GM19395 (cell line): ENCODE data around the gene RABGAP1L.
"Not testable (repeated sequence)": the region's sequence is repeated elsewhere in the genome, so short reads cannot be mapped to it uniquely, and the experiment has no call there.

Experiments
- ATAC-seq: cut with Tn5 transposase; IDR thresholded peaks from one replicate; pipeline ENCODE4 v1.9.1; 2021; ENCODE audit warnings: mild to moderate bottlenecking, moderate library complexity; ENCODE audit not compliant: unreplicated experiment

Gene RABGAP1L

DNA sequence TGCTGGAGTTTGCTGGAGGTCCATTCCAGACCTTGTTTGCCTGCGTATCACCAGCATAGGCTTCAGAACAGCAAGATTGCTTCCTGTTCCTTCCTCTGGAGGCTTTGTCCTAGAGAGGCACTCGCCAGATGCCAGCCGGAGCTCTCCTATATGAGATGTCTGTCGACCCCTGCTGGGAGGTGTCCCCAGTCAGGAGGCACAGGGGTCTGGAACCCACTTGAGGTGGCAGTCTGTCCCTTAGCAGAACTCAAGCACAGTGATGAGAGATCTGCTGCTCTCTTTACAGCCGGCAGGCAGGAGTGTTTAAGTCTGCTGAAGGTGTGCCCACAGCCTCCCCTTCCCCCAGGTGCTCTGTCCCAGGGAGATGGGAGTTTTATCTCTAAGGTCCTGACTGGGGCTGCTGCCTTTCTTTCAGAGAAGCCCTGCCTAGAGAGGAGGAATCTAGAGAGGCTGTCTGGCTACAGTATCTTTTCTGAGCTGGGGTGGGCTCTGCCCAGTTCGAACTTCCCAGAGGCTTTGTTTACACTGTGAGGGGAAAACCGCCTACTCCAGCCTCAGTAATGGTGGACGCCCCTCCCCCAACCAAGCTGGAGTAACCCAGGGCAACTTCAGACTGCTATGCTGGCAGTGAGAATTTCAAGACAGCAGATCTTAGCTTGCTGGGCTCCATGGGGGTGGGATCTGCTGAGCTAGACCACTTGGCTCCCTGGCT is 493.4 kb downstream of the RABGAP1L start:
- ATAC-seq, result no peak

DNA sequence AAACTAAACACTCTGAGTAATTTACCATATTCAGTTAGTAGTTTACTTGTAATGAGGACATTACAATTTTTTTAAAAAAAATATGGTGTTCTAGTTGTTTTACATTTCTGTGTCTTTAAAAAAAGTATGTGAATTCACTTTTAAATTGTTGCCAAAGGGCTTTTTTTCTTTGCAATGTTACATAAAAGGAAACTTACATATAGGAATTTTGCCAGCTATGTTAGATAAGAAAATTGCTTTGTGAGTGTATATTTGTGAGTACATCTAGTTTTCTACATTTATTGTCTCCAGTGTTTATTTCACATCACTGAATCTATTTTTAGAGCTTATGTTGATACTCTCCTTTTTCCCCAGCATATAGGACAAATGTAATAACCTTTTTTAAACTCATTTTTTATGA is 495.2 kb downstream of the RABGAP1L start:
- ATAC-seq, result no peak

DNA sequence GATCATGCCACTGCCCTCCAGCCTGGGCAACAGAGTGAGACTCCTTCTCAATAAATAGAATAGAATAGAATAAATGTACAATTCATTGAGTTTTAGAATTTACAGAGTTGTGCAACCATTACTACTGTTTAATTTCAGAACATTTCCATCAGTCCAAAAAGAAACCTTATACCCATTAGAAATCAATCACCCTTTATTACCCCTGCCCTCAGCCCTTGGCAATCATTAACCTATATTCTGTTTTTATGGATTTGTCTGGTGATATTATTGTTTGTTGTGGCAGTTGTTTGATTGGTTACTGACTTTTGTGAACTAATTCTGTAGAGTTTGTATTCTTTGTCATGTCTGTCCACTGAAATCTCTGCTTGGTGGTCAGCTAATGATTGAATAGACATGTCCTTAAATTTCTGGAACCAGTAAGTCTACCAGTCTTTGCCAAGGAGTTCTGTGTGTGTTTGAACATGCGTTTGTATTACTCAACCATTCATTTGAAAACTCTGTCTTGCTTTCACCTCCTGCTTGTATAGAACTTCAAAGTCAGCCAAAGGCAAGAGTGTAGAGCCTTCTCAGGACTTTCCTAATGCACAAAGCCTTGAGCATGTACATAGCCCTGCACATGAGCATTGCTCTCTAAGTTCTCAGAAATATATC is 497.2 kb downstream of the RABGAP1L start:
- no peak for ATAC-seq

DNA sequence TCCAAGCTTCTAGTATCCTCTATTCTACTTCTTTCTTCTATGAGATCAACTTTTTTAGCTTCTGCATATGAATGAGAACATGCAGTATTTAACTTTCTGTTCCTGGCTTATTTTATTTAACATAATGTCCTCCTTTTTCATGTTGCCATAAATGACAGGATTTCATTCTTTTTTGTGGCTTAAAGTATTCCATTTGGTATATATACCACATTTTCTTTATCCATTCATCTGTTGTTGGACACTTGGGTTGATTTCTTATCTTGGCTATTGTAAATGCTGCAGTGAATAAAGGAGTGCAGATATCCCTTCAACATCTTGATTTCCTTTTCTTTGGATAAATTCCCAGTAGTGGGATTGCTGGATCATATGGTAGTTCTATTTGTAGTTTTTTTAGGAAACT is 498.1 kb downstream of the RABGAP1L start:
- no peak for ATAC-seq

DNA sequence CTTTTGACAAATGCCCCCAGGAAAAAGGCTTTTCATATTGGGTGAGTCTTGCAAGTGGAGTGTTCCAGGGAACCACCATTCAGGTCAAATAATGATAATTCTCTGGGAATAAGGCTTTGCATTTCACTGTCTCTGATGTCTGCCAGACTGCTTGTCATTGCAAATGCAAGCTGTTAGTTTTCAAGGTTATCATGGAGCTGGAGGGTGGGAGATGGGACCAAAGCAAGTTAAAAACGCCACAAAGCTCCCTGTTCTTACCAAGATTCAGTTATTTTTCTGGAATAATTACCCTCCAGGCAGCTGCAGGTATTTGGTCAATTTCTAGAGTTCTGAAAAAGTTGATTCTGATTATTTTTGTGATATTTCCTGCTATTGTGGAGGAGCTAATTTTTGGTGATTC is 498.6 kb downstream of the RABGAP1L start:
- ATAC-seq, result no peak

DNA sequence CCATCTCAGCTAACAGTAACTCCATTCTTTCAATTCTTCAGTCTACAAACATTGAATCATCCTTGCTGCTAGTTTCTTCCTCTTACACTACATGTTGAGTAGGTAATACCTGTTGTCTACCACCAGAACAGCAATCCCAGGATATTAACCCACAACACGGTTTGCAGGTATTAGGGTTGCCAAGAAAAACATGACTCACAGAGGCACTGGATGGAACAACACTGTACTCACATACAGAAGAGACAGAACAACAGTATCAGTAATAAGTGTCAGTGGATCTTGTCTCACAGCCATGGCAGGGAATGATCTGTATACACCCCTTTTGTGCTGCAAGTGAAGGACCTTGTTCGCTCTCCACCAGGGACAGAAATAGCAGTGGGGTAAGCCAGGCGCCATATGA is 500.5 kb downstream of the RABGAP1L start:
- ATAC-seq, result no peak

DNA sequence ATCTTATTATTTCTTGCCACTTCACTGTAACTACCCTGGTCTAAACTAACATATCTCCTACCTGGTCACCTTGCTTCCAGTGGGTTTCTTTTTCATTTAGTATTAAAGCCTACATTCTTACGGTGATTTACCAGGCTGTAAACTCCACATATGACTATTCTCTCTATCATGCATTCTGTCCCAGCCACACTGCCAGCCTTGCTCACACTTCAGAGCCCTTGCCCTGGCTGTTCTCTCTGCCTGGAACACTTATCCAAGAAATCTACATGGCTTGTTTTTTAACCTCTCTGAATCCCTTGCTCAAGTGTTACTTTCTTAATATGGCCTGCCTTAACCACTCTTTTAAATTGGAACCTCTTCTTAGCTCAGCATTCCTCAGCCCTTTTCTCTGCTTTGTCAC is 501.2 kb downstream of the RABGAP1L start:
- no peak for ATAC-seq

DNA sequence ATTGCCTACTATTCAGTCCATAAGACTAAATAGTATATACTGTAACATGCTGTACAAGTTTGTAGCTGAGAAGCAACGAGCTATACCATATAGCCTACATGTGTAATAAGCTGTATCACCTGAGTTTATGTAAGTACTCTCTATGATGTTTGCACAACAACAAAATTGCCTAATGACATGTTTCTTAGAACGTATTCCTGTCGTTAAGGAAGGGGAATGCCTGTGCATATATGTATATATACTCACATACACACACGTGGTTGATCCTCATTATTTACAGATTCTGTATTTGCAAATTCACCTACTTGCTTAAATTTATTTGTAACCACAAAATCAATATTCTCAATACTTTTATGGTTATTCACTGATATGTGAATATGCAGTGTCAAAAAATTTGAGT is 504.0 kb downstream of the RABGAP1L start:
- ATAC-seq, result no peak

DNA sequence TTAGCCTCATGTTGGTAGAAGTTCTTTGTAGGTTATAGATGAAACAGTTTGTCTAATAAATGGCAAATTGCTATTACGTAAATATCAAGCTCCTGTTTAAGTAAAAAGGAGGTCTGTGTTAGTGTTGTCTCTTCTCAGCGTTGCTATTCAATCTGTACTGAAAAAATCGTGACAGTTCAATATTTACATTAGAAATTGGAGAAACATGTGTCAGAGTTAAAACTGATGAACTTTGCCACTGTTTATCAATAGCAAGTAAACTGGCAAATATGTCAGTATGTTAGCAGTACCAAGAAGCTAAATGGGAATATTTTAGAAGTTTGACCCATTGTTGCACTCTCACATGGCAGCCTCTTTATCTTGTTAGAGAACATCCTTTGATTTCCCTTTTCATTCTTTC is 506.9 kb downstream of the RABGAP1L start:
- no peak for ATAC-seq

DNA sequence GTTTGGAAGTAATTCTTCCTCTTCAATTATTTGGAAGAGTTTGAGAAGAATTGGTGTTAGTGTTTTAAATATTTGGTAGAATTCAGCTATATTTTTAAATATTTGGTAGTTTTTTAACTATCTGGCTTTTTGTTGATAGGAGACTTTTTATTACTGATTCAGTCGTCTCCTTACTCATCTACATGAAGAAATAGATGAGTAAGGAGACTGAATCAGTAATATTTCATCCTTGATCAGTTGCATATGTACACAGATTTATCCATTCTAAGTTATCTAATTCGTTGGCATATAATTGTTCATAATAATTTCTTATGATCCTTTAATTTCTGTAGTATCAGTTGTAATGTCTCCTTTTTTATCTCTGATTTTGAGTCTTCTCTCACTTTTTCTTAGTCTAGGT is 512.5 kb downstream of the RABGAP1L start:
- no peak for ATAC-seq

DNA sequence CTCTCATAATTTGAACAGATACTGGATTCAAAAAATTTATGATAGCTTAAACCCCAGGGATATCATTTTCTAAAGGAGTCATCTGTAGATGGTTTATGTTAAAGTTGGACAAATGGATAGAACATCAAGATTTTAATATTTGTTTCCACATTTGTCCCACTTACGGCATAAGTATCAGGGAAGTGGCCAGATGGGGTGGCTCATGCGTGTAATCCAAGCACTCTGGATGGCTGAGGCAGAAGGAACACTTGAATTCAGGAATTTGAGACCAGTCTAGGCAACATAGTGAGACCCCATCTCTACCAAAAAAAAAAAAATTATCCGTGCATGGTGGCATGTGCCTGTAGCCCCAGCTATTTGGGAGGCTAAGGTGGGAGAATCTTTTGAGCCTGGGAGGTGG is 517.5 kb downstream of the RABGAP1L start:
- ATAC-seq, result no peak

DNA sequence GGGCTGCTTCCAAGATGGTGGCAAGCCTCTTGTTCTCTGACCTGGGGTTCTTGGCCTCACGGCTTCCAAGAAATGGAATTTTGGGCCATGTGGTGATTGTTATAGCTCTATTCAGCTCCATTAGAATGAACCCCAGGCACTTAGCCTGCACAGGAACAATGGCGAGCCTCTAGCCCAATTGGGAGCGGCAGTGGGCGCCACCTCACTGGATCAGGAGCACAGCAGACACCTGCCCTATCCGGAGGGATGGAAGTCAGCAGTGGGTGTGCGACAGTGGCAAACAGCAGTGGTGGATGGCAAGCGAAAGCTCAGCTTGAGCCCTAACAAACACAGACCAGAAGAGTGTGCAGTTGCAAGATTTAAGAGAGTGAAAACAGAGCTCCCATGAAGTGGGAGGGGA is 519.3 kb downstream of the RABGAP1L start:
- ATAC-seq, result no peak

DNA sequence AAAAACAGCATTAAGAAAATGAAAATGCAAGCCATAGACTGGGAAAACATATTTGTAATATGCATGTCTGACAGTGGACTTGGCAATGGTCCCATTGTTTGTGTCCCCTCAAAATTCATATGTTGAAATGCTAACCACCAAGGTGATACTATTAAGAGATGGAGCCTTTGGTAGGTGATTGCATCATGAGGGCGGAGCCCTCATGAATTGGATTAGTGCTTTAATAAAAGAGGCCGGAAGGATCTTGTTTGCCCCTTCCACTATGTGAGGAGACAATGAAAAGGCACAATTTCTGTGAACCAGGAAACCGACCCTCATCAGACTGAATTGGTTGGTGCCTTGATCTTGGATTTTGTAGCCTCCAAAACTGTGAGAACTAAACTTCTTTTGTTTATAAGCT is 520.8 kb downstream of the RABGAP1L start:
- ATAC-seq, result no peak

DNA sequence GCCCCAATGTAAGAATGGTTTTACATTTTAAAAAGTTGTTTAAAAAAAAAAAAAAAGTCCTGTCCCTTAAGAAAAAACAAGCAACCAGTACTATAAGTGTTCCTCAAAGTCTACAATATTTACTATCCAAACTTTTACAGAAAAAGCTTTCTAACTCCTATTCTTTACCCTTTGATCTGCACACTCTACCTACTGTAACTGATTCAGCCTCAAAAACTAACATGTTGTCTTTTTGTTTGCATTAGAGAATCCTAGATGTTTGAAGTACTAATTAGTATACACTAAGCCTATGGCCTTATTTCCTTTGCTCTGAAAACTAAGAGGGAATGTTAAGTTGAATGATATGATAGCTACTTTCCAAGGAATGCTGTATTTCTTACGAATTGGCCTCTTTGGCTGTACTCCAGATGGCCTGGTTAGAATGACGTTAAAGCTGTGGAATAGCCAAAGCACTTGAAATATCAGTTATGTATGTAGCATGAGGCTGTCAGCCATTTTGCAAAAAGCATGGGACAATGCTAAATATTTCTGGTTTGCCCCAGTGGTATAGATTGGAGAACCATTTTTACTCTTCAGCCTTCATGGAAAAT is 523.2 kb downstream of the RABGAP1L start:
- no peak for ATAC-seq

DNA sequence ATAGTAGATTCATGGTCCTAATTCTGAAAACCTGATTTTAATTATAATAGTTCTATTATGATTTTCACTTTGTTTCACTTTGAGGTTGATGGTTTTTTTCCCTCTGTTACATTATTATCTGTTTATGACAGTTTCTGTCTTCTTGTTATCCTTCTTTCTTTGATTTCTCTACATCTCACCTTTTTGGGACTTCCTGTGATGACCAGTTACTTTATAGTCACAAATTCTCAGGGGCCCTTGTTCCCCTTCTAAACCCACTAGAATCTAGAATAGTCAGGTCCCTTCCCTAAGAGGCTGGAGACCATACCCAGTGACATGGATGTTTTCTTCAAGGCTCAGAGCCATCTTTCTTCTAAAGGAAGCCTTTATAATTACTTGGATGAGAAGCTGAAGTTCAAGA is 526.9 kb downstream of the RABGAP1L start:
- no peak for ATAC-seq

DNA sequence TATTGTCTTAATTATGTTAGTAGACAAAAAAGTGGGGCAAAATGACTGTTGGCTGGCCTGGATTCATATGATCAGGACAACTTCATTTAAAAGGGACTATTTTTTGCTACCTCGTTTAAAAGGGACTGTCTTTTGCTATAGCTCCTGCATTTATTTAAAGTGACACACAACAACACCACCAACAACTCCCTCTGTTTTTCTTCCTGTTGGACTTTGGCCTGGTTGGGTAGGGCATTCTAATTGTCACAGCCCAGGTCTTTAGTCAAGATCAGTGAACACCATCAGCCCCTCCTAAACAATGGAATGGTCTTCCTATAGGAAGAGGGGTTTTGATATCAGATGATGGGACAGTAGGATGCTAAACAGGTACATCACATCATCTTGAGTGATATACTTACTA is 530.2 kb downstream of the RABGAP1L start:
- no peak for ATAC-seq

DNA sequence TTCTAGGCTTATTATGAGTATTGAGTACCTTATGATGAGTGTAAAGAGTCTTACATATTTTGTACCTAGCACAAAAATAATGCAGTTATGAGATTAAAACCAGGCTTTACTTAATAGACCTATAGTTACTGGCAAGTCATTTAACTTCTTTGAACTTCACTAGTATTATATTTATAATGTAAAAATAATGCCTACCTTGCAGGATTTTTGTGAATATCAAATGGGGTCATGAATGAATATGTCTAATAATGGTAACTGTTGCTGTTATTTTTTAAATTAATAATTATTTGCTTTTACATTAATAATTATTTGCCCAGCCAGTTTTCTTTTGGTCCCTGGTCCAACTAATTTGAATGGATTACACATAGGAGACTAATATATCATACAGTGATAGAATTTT is 530.9 kb downstream of the RABGAP1L start:
- ATAC-seq, result no peak

DNA sequence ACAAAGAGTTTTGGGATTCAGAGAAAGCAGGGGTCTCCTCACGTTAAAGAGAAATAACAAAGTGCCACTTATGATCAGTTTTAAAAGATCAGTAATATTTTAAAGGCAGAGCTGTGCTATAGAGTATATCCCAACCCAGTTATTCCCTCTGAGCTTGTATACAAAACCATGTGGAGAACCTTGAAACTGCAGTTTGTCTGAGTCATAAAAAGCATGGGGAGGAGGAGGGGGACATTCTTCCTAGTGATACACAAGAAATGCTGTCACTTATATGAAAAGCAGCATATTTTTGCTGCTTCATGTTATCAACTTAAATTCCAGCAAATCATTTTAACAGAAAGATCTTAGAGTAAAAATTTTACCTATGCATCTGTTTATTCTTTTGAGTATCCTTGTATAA is 533.0 kb downstream of the RABGAP1L start:
- no peak for ATAC-seq

DNA sequence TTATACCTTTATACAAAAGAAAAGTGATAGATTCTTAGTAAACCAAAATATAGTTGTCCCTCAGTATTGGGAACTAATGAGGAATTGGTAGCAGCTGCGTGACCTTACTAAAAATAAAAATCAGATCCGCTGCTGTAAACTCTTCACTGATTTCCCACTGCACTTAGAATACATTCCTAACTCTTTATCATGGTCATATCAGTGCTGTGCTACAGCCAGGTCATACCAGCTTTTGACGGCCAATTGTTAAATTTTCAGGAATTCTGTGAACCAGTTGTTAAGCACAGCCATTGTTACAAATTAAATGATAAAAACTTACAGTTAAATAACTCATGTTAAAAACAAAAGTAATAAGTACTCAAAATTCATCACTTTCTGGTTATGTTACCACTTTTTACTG is 533.8 kb downstream of the RABGAP1L start:
- no peak for ATAC-seq

DNA sequence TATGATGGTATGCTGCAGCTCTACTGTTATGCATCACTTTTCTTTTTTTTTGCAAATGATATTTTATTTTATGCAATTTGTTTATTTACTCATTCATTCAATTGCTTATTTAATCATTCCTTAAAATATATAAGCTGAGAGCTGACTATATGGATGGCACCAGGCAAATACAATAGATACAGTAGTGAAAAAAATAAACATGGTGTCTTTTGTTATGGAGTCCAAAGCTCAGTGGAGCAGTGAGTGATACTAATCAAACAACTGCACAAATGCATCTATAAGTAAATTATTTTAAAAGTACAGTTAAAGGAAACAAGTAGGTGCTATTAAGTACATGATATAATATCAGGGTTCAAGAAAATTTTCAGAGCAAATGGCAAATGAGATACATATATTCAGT is 534.2 kb downstream of the RABGAP1L start:
- ATAC-seq, result not testable (repeated sequence)

DNA sequence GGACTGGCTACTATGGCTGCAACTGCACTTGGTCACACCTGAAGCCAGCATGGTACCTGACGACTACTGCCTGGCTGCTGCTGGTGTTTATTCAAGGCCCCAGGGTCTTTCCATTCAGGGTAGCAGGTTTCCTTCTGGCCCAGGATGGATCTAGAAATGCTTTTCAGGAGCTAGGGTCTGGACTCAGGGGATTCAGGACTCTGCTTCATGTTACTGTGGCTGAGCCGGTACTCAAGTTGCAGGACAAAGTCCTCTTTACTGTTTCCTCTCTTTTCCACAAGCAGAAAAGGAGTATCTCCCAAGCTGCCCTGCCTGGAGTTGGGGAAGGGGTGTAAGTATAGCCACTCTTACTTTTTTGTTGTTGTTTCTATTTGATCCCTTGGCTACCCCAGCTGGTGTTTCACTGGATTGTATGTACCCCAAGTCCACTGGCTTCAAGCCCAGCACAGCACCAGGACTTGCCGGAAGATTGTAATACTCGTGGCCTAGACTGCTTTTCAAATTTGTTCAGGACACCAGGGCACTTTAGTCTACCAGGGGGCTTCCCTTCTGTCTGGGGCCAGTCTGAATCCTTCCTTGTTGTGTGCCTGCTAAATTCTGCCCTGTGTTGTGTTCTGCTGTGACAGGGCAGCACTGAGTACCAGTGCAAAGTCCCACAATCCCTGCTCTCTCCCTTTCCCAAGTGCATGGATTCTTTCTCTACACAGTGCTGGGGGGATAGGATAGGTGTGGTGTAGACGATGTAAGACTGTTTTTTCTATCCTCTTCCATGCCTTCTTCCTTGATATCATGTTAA is 536.9 kb downstream of the RABGAP1L start:
- ATAC-seq, result no peak

DNA sequence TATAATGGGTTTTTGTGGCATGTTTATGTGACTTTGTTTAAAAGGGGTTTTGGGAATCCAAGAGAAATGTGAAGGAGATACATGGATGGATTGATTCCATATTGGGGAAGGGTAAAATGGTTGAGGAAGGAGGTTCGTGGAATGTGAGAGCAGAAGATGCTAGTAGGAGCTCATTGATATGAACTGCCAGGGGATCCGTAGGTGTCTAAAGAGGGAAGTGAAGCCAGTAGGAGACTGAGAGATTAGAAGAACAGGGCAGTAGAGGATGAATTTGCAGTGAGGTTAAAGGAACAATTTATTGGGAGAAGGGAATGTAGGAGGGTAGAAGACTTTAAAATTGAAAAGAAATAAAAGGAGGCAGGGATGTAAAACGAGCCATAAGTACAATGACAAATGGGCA is 541.0 kb downstream of the RABGAP1L start:
- ATAC-seq, result no peak
